ENCODE data around the gene PRDM16.

GRCh38 chr1:3338725-3339070 is 269.7 kb downstream of the PRDM16 start:
- TF ChIP-seq GABPA (IDR thresholded peaks at IDR 0.05; ENCODE audit: low read depth) (no peak), CTCF (IDR thresholded peaks at IDR 0.05) (no peak), EP300 (IDR thresholded peaks at IDR 0.05; ENCODE audit: borderline replicate concordance in 1 of 2, low read depth in 1 of 2, low read length in 1 of 2) (no peak), JUND (IDR thresholded peaks at IDR 0.05) (no peak), RAD21 (IDR thresholded peaks at IDR 0.05; ENCODE audit: low read length) (no peak), SMC3 (IDR thresholded peaks at IDR 0.05; ENCODE audit: low read depth, low read length) (no peak), MAX (IDR thresholded peaks at IDR 0.05; ENCODE audit: low read depth) (no peak)
- TF ChIP-seq, protein P1, sequence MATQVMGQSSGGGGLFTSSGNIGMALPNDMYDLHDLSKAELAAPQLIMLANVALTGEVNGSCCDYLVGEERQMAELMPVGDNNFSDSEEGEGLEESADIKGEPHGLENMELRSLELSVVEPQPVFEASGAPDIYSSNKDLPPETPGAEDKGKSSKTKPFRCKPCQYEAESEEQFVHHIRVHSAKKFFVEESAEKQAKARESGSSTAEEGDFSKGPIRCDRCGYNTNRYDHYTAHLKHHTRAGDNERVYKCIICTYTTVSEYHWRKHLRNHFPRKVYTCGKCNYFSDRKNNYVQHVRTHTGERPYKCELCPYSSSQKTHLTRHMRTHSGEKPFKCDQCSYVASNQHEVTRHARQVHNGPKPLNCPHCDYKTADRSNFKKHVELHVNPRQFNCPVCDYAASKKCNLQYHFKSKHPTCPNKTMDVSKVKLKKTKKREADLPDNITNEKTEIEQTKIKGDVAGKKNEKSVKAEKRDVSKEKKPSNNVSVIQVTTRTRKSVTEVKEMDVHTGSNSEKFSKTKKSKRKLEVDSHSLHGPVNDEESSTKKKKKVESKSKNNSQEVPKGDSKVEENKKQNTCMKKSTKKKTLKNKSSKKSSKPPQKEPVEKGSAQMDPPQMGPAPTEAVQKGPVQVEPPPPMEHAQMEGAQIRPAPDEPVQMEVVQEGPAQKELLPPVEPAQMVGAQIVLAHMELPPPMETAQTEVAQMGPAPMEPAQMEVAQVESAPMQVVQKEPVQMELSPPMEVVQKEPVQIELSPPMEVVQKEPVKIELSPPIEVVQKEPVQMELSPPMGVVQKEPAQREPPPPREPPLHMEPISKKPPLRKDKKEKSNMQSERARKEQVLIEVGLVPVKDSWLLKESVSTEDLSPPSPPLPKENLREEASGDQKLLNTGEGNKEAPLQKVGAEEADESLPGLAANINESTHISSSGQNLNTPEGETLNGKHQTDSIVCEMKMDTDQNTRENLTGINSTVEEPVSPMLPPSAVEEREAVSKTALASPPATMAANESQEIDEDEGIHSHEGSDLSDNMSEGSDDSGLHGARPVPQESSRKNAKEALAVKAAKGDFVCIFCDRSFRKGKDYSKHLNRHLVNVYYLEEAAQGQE (IDR thresholded peaks at IDR 0.05; ENCODE audit: low read depth, low read length) = no peak
- TF ChIP-seq, protein P2, sequence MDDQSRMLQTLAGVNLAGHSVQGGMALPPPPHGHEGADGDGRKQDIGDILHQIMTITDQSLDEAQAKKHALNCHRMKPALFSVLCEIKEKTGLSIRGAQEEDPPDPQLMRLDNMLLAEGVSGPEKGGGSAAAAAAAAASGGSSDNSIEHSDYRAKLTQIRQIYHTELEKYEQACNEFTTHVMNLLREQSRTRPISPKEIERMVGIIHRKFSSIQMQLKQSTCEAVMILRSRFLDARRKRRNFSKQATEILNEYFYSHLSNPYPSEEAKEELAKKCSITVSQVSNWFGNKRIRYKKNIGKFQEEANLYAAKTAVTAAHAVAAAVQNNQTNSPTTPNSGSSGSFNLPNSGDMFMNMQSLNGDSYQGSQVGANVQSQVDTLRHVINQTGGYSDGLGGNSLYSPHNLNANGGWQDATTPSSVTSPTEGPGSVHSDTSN (IDR thresholded peaks at IDR 0.05) = no peak

Data from SK-N-SH (cell line).